K562 (cell line): ENCODE results near the gene ZNF837. TPM values are rescaled to one million over a fixed set of nuclear protein-coding genes. Genes with fewer than 3 reads are reported as not detected.
A peak's percentile ranks its signal among the peaks of the same experiment; 100 is the strongest.

ENCODE experiments used
- FOXK2 ChIP-seq, 2 experiments: fragments of 450-650 bp; IDR thresholded peaks in 1 of 2; conservative IDR thresholded peaks in 1 of 2; 2 replicates each; pipeline ENCODE4 v1.6.1; 2016; ENCODE audit warnings: low read depth in 2 of 2, mild to moderate bottlenecking in 1 of 2
- KDM5B ChIP-seq: fragments of 200-600 bp; sonication (generic); IDR thresholded peaks from 2 replicates; pipeline ENCODE4 v1.6.1; 2012; ENCODE audit warnings: low read depth, mild to moderate bottlenecking, moderate library complexity, low read length, control low read depth, inconsistent platforms; ENCODE audit not compliant: insufficient replicate concordance
- LEF1 ChIP-seq: fragments of 450-650 bp; IDR thresholded peaks from 2 replicates; pipeline ENCODE4 v1.6.1; 2016; ENCODE audit warnings: mild to moderate bottlenecking
- PCBP2 ChIP-seq: fragments of 200-400 bp; formaldehyde crosslinking; IDR thresholded peaks from 2 replicates; pipeline ENCODE4 v1.6.1; 2018; ENCODE audit warnings: low read length, low read depth, mild to moderate bottlenecking, moderate library complexity; ENCODE audit not compliant: poor library complexity, severe bottlenecking
- PHF21A ChIP-seq: fragments of 450-650 bp; IDR thresholded peaks from 2 replicates; pipeline ENCODE4 v1.6.1; 2017; ENCODE audit warnings: low read depth, borderline replicate concordance
- SETDB1 ChIP-seq: IDR thresholded peaks from one replicate; pipeline ENCODE4 v1.6.1; 2012; ENCODE audit warnings: low read length, control low read depth, inconsistent platforms
- STAG1 ChIP-seq: sonication (generic); formaldehyde crosslinking; IDR thresholded peaks from 2 replicates; pipeline ENCODE4 v1.5.0; 2020; ENCODE audit warnings: missing genetic modification reagents, borderline replicate concordance
- THRB ChIP-seq: fragments of 450-650 bp; formaldehyde crosslinking; conservative IDR thresholded peaks from 2 replicates; pipeline ENCODE4 v1.4.0; 2022; ENCODE audit warnings: mild to moderate bottlenecking, missing genetic modification characterization
- U2AF2 ChIP-seq: fragments of 200-400 bp; formaldehyde crosslinking; optimal IDR thresholded peaks from 2 replicates; pipeline ENCODE3; 2017; ENCODE audit warnings: low read depth, mild to moderate bottlenecking, low read length
- ZBTB11 ChIP-seq, 3 experiments: fragments of 200-800 bp in 1 of 3; fragments of 250-450 bp in 1 of 3; fragments of 450-650 bp in 1 of 3; sonication (Bioruptor Pico) in 1 of 3; sonication (Bioruptor generic) in 1 of 3; formaldehyde crosslinking in 1 of 3; IDR thresholded peaks; 2 replicates each; pipeline versions ENCODE4 v1.6.1 to v1.8.0; 2016 to 2022; ENCODE audit warnings: mild to moderate bottlenecking in 2 of 3, missing genetic modification characterization in 2 of 3, missing compliant biosample characterization in 1 of 3, moderate library complexity in 1 of 3
- ZC3H4 ChIP-seq: sonication (generic); formaldehyde crosslinking; IDR thresholded peaks from 2 replicates; pipeline ENCODE4 v1.9.0; 2021; ENCODE audit warnings: missing genetic modification reagents, borderline replicate concordance
- ZNF277 ChIP-seq: fragments of 250-450 bp; sonication (Bioruptor Pico); IDR thresholded peaks from 2 replicates; pipeline ENCODE4 v1.8.0; 2022; ENCODE audit warnings: inconsistent platforms, mild to moderate bottlenecking, moderate library complexity, borderline replicate concordance
- polyA plus RNA-seq, 8 experiments: library from polyadenylated mRNA; depleted of rRNA in 4 of 8; stranded (reverse) in 5 of 8; unstranded in 3 of 8; fragments of >200 nt; fragmentation: Nextera tagmentation in 2 of 8; fragmentation: Illumina TruSeq in 1 of 8; extraction: Ambion mirVana in 2 of 8; extraction: Trizol in 1 of 8; gene quantifications; 2 replicates each; pipeline versions ENCODE4 v1.2.1 to v1.2.3, GENCODE V29; 2011 to 2014; ENCODE audit warnings: inconsistent platforms in 1 of 8, missing spikeins in 1 of 8
- total RNA-seq, 7 experiments: library from RNA; depleted of rRNA in 6 of 7; stranded (reverse); fragments of >200 nt in 6 of 7; fragmentation: Illumina TruSeq in 2 of 7; extraction: Trizol in 2 of 7; gene quantifications; 2 replicates each; pipeline versions ENCODE4 v1.2.1 to v1.2.3, GENCODE V29; 2011 to 2021; ENCODE audit warnings: low replicate concordance in 1 of 7
- TF ChIP-seq, protein P1 (sequence below): fragments of 450-650 bp; IDR thresholded peaks from 2 replicates; pipeline ENCODE4 v1.6.1; 2018; ENCODE audit not compliant: partially characterized antibody

Gene ZNF837
- total and polyA plus RNA-seq, 9 of the 15 experiments (the other 6 are each of a cell fraction or from before 2014, with no cell fraction given): 0.11 to 2.1 (median 0.57) TPM; not detected in 4

- TF ChIP-seq U2AF2: no peak
- TF ChIP-seq FOXK2 (conservative IDR thresholded peaks at IDR 0.05 in 1 of 2, IDR thresholded peaks at IDR 0.05 in 1 of 2; ENCODE audit: low read depth in 2 of 2): no peak
- peak; percentile 28 for TF ChIP-seq KDM5B
- 0 out of 2 replicates have a peak, but pooled peaks have one; percentile 34 for TF ChIP-seq STAG1
- no peak for TF ChIP-seq PCBP2
- no peak for TF ChIP-seq PHF21A
- TF ChIP-seq THRB: no peak
- TF ChIP-seq, protein P1, sequence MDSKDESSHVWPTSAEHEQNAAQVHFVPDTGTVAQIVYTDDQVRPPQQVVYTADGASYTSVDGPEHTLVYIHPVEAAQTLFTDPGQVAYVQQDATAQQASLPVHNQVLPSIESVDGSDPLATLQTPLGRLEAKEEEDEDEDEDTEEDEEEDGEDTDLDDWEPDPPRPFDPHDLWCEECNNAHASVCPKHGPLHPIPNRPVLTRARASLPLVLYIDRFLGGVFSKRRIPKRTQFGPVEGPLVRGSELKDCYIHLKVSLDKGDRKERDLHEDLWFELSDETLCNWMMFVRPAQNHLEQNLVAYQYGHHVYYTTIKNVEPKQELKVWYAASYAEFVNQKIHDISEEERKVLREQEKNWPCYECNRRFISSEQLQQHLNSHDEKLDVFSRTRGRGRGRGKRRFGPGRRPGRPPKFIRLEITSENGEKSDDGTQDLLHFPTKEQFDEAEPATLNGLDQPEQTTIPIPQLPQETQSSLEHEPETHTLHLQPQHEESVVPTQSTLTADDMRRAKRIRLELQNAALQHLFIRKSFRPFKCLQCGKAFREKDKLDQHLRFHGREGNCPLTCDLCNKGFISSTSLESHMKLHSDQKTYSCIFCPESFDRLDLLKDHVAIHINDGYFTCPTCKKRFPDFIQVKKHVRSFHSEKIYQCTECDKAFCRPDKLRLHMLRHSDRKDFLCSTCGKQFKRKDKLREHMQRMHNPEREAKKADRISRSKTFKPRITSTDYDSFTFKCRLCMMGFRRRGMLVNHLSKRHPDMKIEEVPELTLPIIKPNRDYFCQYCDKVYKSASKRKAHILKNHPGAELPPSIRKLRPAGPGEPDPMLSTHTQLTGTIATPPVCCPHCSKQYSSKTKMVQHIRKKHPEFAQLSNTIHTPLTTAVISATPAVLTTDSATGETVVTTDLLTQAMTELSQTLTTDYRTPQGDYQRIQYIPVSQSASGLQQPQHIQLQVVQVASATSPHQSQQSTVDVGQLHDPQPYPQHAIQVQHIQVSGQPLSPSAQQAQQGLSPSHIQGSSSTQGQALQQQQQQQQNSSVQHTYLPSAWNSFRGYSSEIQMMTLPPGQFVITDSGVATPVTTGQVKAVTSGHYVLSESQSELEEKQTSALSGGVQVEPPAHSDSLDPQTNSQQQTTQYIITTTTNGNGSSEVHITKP: no peak
- TF ChIP-seq ZC3H4: no peak
- TF ChIP-seq ZBTB11 (CRISPR knock-in tag; IDR thresholded peaks at IDR 0.05): 0 out of 6 replicates have a peak, but pooled peaks of 1 of the 3 experiments have one; percentile 7
- TF ChIP-seq SETDB1: no peak
- TF ChIP-seq LEF1: no peak
- TF ChIP-seq ZNF277: no peak
Measured at GRCh38 chr19:58409010-58409790, 28.4 kb upstream of the ZNF837 start (continued).
